ENCODE measurements around the gene TSPAN16. TPM values are rescaled to one million over a fixed set of nuclear protein-coding genes. Genes with fewer than 3 reads are reported as not detected.
A peak's percentile ranks its signal among the peaks of the same experiment; 100 is the strongest.

Gene TSPAN16
- polyA plus RNA-seq, 1 experiment, result not detected

- no peak for DNase-seq (ENCODE audit: low read depth)
- Histone ChIP-seq H3K4me3 (ENCODE audit: low read depth, low read length) (no peak overlapping the region), H3K36me3 (ENCODE audit: control insufficient read depth, insufficient read depth, low read length) (no peaks in the 10 kb centered on the region), H3K27me3 (ENCODE audit: control insufficient read depth, insufficient read depth, low read length) (no peaks in the 10 kb centered on the region)
- TF ChIP-seq CTCF (IDR thresholded peaks at IDR 0.05; ENCODE audit: insufficient read depth, low read depth, low read length), result no peak
- ChIA-PET POLR2A (interaction anchor here (0.7 kb wide), 1 partner anchor 10 kb away, joined by 3 read pairs; no protein-coding TSS in a partner anchor), CTCF (interaction anchor here (0.6 to 0.7 kb wide), 2 partner anchors 14 kb away, joined by 3 read pairs; no protein-coding TSS in a partner anchor)
These were observed 38.0 kb upstream of the TSPAN16 start for GRCh38 chr19:11257846-11258380.

- Histone ChIP-seq H3K27me3 (ENCODE audit: control insufficient read depth, insufficient read depth, low read length) (no peaks in the 10 kb centered on the region), H3K4me3 (ENCODE audit: low read depth, low read length) (no peak overlapping the region), H3K36me3 (ENCODE audit: control insufficient read depth, insufficient read depth, low read length) (no peaks in the 10 kb centered on the region)
- CTCF ChIA-PET, result interaction anchor here (1.6 to 3.1 kb wide), 2 partner anchors 18 to 222 kb away, joined by 3 to 15 read pairs; no protein-coding TSS in a partner anchor
- POLR2A ChIA-PET, result no interaction called here
- no peak for TF ChIP-seq CTCF (IDR thresholded peaks at IDR 0.05; ENCODE audit: insufficient read depth, low read depth, low read length)
- DNase-seq (ENCODE audit: low read depth), result no peak
These were observed 35.0 kb upstream of the TSPAN16 start for GRCh38 chr19:11260996-11261395.

GRCh38 chr19:11261431-11261970 is 34.5 kb upstream of the TSPAN16 start:
- Histone ChIP-seq H3K36me3 (ENCODE audit: control insufficient read depth, insufficient read depth, low read length) (no peaks in the 10 kb centered on the region), H3K27me3 (ENCODE audit: control insufficient read depth, insufficient read depth, low read length) (no peaks in the 10 kb centered on the region), H3K4me3 (ENCODE audit: low read depth, low read length) (peak overlapping the region; percentile 87)
- CTCF ChIA-PET, result interaction anchor here (1.6 to 3.1 kb wide), 2 partner anchors 18 to 221 kb away, joined by 3 to 15 read pairs; no protein-coding TSS in a partner anchor
- DNase-seq (ENCODE audit: low read depth), result no peak
- TF ChIP-seq CTCF (IDR thresholded peaks at IDR 0.05; ENCODE audit: insufficient read depth, low read depth, low read length), result no peak
- POLR2A ChIA-PET, result no interaction called here

GRCh38 chr19:11261971-11262839 is 33.8 kb upstream of the TSPAN16 start, which contains the start of gene DOCK6:
DOCK6 (minus strand) TSS chr19:11262524; CDS start chr19:11262440, 84 bp downstream.
- Histone ChIP-seq H3K27me3 (ENCODE audit: control insufficient read depth, insufficient read depth, low read length) (no peaks in the 10 kb centered on the region), H3K36me3 (ENCODE audit: control insufficient read depth, insufficient read depth, low read length) (no peaks in the 10 kb centered on the region), H3K4me3 (ENCODE audit: low read depth, low read length) (peak within 1 kb of the TSS; percentile 87)
- ChIA-PET CTCF (interaction anchor here (1.1 to 3.1 kb wide), 4 partner anchors 19 to 220 kb away, joined by 3 to 15 read pairs (median 4); no protein-coding TSS in a partner anchor), POLR2A (no interaction called here)
- peak; percentile 69 for TF ChIP-seq CTCF (IDR thresholded peaks at IDR 0.05; ENCODE audit: insufficient read depth, low read depth, low read length)
- DNase-seq (ENCODE audit: low read depth), result no peak

GRCh38 chr19:11263726-11264125 is 32.2 kb upstream of the TSPAN16 start:
- ChIA-PET POLR2A (no interaction called here), CTCF (interaction anchor here (0.9 to 1.6 kb wide), 3 partner anchors 15 to 218 kb away, joined by 3 to 6 read pairs (median 3); no protein-coding TSS in a partner anchor)
- Histone ChIP-seq H3K4me3 (ENCODE audit: low read depth, low read length) (no peak overlapping the region), H3K36me3 (ENCODE audit: control insufficient read depth, insufficient read depth, low read length) (no peaks in the 10 kb centered on the region), H3K27me3 (ENCODE audit: control insufficient read depth, insufficient read depth, low read length) (no peaks in the 10 kb centered on the region)
- DNase-seq (ENCODE audit: low read depth), result no peak
- TF ChIP-seq CTCF (IDR thresholded peaks at IDR 0.05; ENCODE audit: insufficient read depth, low read depth, low read length), result no peak

All from BJ (cell line).